GM12878 (cell line): Measurements from ENCODE around the gene FANCI. TPM values are rescaled to one million over a fixed set of nuclear protein-coding genes. Genes with fewer than 3 reads are reported as not detected.

Experiments used
- ATAC-seq: fragments of 200-7000 bp; cut with Tn5 transposase; 3 replicates; pipeline ENCODE4 v1.9.1; 2020; ENCODE audit warnings: mild to moderate bottlenecking, moderate library complexity
- BruUV-seq: library from RNA; stranded (reverse); fragments of 400-500 nt; replicated peaks from 2 replicates; lab custom pipeline; 2021; lab: Mats Ljungman, UMichigan
- CTCF ChIA-PET: fragments of 300-600 bp; sonication (Branson Sonifier 250); formaldehyde crosslinking; extraction: SDS; loops from one replicate; lab custom pipeline; 2021; ENCODE audit warnings: inconsistent platforms; lab: Yijun Ruan, JAX
- POLR2A ChIA-PET: fragments of 350-600 bp; formaldehyde crosslinking; extraction: SDS; loops from one replicate; lab custom pipeline; 2021; ENCODE audit warnings: inconsistent platforms; lab: Charles Lee
- RAD21 ChIA-PET: fragments of 300-600 bp; sonication (Branson Sonifier 250); formaldehyde crosslinking; loops from one replicate; lab custom pipeline; 2023; ENCODE audit warnings: antibody characterized with exemption; ENCODE audit not compliant: unreplicated experiment; lab: Charles Lee
- SMC1A ChIA-PET: fragments of 300-600 bp; sonication (Branson Sonifier 250); formaldehyde crosslinking; loops from one replicate; lab custom pipeline; 2023; ENCODE audit not compliant: unreplicated experiment, uncharacterized antibody; lab: Charles Lee
- DNase-seq: peaks from one replicate; pipeline ENCODE4 v3.0.0-alpha.2; 2011; ENCODE audit warnings: low read depth, low spot score
- FAIRE-seq: peaks from 3 replicates; lab custom pipeline; 2011; peaks lifted over from hg19 to GRCh38; lab: Jason Lieb, UNC
- H2AFZ ChIP-seq: 2 replicates; pipeline ENCODE4 v1.6.0; 2011; ENCODE audit warnings: low read depth, low read length, control low read depth; ENCODE audit not compliant: control insufficient read depth
- H3K27ac ChIP-seq: 2 replicates; pipeline ENCODE4 v1.5.1; 2011; ENCODE audit warnings: control low read depth; ENCODE audit not compliant: control insufficient read depth, insufficient read depth
- H3K27me3 ChIP-seq, 2 experiments: replicated peaks in 1 of 2; 2 replicates each; pipeline versions ENCODE4 v1.6.0 to v1.6.1; 2011; ENCODE audit warnings: low read length in 1 of 2; ENCODE audit not compliant: control insufficient read depth in 2 of 2, insufficient read depth in 2 of 2
- H3K36me3 ChIP-seq, 2 experiments: 2 replicates each; pipeline ENCODE4 v1.5.1; 2011; ENCODE audit warnings: low read length in 1 of 2; ENCODE audit not compliant: control insufficient read depth in 2 of 2, insufficient read depth in 2 of 2
- H3K4me1 ChIP-seq: 2 replicates; pipeline ENCODE4 v1.6.1; 2011; ENCODE audit warnings: mild to moderate bottlenecking, low read length, moderate library complexity, mixed read lengths; ENCODE audit not compliant: control insufficient read depth, insufficient read depth
- H3K4me2 ChIP-seq: 2 replicates; pipeline ENCODE4 v1.6.0; 2011; ENCODE audit warnings: control low read depth; ENCODE audit not compliant: control insufficient read depth, insufficient read depth
- H3K4me3 ChIP-seq: fragments of 200-600 bp; sonication (generic); 2 replicates; pipeline ENCODE4 v1.5.1; 2016
- H3K79me2 ChIP-seq: 2 replicates; pipeline ENCODE4 v1.6.0; 2011; ENCODE audit warnings: low read length; ENCODE audit not compliant: control insufficient read depth, insufficient read depth
- H3K9ac ChIP-seq: 2 replicates; pipeline ENCODE4 v1.8.0; 2011; ENCODE audit warnings: low read length, control low read depth, mixed read lengths; ENCODE audit not compliant: control insufficient read depth, insufficient read depth
- H3K9me3 ChIP-seq: replicated peaks from 3 replicates; pipeline ENCODE4 v1.5.1; 2011; ENCODE audit warnings: mild to moderate bottlenecking, low read length; ENCODE audit not compliant: control insufficient read depth, insufficient read depth
- H4K20me1 ChIP-seq: 2 replicates; pipeline ENCODE4 v1.6.0; 2011; ENCODE audit not compliant: control insufficient read depth, insufficient read depth
- ASH2L ChIP-seq: fragments of 300-600, 200-600 bp; sonication (generic); IDR thresholded peaks from 2 replicates; pipeline ENCODE4 v1.6.1; 2017; ENCODE audit warnings: low read depth, mild to moderate bottlenecking, borderline replicate concordance
- BHLHE40 ChIP-seq, 2 experiments: fragments of 450-650 bp in 1 of 2; IDR thresholded peaks; 2 replicates each; pipeline ENCODE4 v1.6.1; 2011 to 2017; ENCODE audit warnings: low read depth in 2 of 2, borderline replicate concordance in 1 of 2, improper control_type of control experiment in 1 of 2, low read length in 1 of 2, mild to moderate bottlenecking in 1 of 2
- BMI1 ChIP-seq: fragments of 450-650 bp; IDR thresholded peaks from 2 replicates; pipeline ENCODE4 v1.6.1; 2016; ENCODE audit warnings: mild to moderate bottlenecking, moderate library complexity, borderline replicate concordance
- CBX3 ChIP-seq: fragments of 200-600 bp; sonication (generic); IDR thresholded peaks from 2 replicates; pipeline ENCODE4 v1.6.1; 2016; ENCODE audit warnings: low read depth, borderline replicate concordance
- CEBPB ChIP-seq, 2 experiments: fragments of 150-350 bp in 1 of 2; IDR thresholded peaks; 2 replicates each; pipeline ENCODE4 v1.6.1; 2012 to 2014; ENCODE audit warnings: low read depth in 2 of 2, low read length in 2 of 2, borderline replicate concordance in 1 of 2, inconsistent platforms in 1 of 2
- CREB1 ChIP-seq: IDR thresholded peaks from 2 replicates; pipeline ENCODE4 v1.6.1; 2012; ENCODE audit warnings: low read depth, mild to moderate bottlenecking, inconsistent platforms
- HCFC1 ChIP-seq: fragments of 150-350 bp; IDR thresholded peaks from 2 replicates; pipeline ENCODE4 v1.6.1; 2014; ENCODE audit warnings: low read length
- MTA2 ChIP-seq: fragments of 450-650 bp; IDR thresholded peaks from 2 replicates; pipeline ENCODE4 v1.6.1; 2016; ENCODE audit warnings: low read depth, mild to moderate bottlenecking, moderate library complexity
- POLR2A ChIP-seq: IDR thresholded peaks from 2 replicates; pipeline ENCODE4 v1.6.1; 2011; ENCODE audit warnings: low read depth, mild to moderate bottlenecking, low read length
- RAD21 ChIP-seq: IDR thresholded peaks from 2 replicates; pipeline ENCODE4 v1.6.1; 2011; ENCODE audit warnings: mild to moderate bottlenecking, low read depth, low read length, moderate library complexity; ENCODE audit not compliant: insufficient read depth
- SMC3 ChIP-seq: IDR thresholded peaks from 2 replicates; pipeline ENCODE4 v1.6.1; 2011; ENCODE audit warnings: low read length, improper control_type of control experiment, borderline replicate concordance
- ZNF207 ChIP-seq: fragments of 450-650 bp; IDR thresholded peaks from 2 replicates; pipeline ENCODE4 v1.6.1; 2014; ENCODE audit warnings: antibody characterized with exemption, mild to moderate bottlenecking, borderline replicate concordance
- WGBS: methylation state at CpG from one replicate; pipeline ENCODE4 v1.1.6; 2016; ENCODE audit warnings: low lambda C conversion rate; ENCODE audit not compliant: insufficient replicate concordance, insufficient coverage; ENCODE audit errors: missing lambda C conversion rate; 5-methylcytosine and 5-hydroxymethylcytosine counted together
- in situ Hi-C: fragments of 300-500 bp; cut with MboI; formaldehyde crosslinking; loops from 9 replicates; pipeline ENCODE4 v1.14.3; 2018; ENCODE audit warnings: mixed read lengths
- intact Hi-C: fragments of 100-400 bp; cut with micrococcal nuclease; formaldehyde crosslinking; loops from one replicate; pipeline ENCODE4 v1.14.2; 2022; ENCODE audit not compliant: unreplicated experiment
- polyA plus RNA-seq, 11 experiments: library from polyadenylated mRNA; depleted of rRNA in 4 of 11; unstranded in 6 of 11; stranded (reverse) in 5 of 11; fragments of >200 nt; fragmentation: Nextera tagmentation in 4 of 11; fragmentation: Illumina TruSeq in 1 of 11; extraction: Ambion mirVana in 4 of 11; extraction: Trizol in 1 of 11; gene quantifications; 1 replicate in 1 of 11; 2 replicates in 10 of 11; pipeline versions ENCODE4 v1.2.1 to v1.2.3, GENCODE V29; 2011 to 2016; ENCODE audit warnings: inconsistent platforms in 2 of 11, missing spikeins in 2 of 11, low read depth in 1 of 11
- total RNA-seq, 4 experiments: library from RNA; depleted of rRNA in 3 of 4; stranded (reverse); fragments of >200 nt in 3 of 4; fragmentation: Illumina TruSeq in 1 of 4; extraction: Trizol in 1 of 4; gene quantifications; 2 replicates each; pipeline versions ENCODE4 v1.2.1 to v1.2.3, GENCODE V29; 2013 to 2021
- TF ChIP-seq, protein P1 (sequence below): IDR thresholded peaks from 2 replicates; pipeline ENCODE4 v1.6.1; 2011; ENCODE audit warnings: low read depth, mild to moderate bottlenecking, low read length, moderate library complexity, borderline replicate concordance; ENCODE audit errors: extremely low read depth
- TF ChIP-seq, protein P2 (sequence below): IDR thresholded peaks from 2 replicates; pipeline ENCODE4 v1.6.1; 2011; ENCODE audit warnings: borderline replicate concordance, low read depth, mild to moderate bottlenecking, moderate library complexity, mixed read lengths, low read length; ENCODE audit not compliant: insufficient read depth; ENCODE audit errors: extremely low read length

Gene FANCI
- total and polyA plus RNA-seq, 10 of the 15 experiments (the other 5 are each of a cell fraction or from before 2014, with no cell fraction given): 38.1 to 129 (median 82.4) TPM

DNA sequence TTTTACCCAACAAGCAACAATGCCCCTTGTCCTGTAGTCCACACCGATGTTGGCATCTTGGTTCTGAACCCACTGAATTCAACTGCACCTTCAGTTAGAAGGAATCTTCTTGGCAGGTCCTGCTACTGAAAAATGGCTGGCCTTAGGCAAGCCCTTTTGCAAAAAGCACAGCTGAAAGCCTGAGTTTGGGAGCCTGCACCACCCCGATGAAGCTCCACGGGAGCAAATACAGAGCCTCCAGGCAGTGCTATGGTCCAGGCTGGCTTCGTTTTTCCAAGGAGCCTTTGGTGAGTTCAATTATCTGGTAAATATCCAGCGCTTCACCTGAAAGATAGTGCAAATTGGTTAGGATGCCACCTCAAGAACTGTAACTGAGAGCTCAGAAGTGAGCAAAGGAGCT is 72.7 kb downstream of the FANCI start:
- ChIA-PET CTCF (interaction anchor here (0.9 kb wide), 1 partner anchor 110 kb away, joined by 4 read pairs; no protein-coding TSS in a partner anchor), POLR2A (no interaction called here), RAD21 (no interaction called here), SMC1A (interaction anchor here (0.9 kb wide), 1 partner anchor 9 kb away, joined by 3 read pairs; no protein-coding TSS in a partner anchor)
- no peak overlapping the region for H3K4me2 ChIP-seq
- DNase-seq: no peak
- no peaks in the 10 kb centered on the region for H3K9me3 ChIP-seq
- H3K27me3 ChIP-seq: no peaks in the 10 kb centered on the region
- no peaks in the 10 kb centered on the region for H3K79me2 ChIP-seq
- 89% methylated on average over 5 of the region's 5 CpGs for WGBS
- no peak overlapping the region for H2AFZ ChIP-seq
- H3K9ac ChIP-seq: no peak overlapping the region
- H3K36me3 ChIP-seq: peaks cover 41 to 47% of the 10 kb centered on the region in 2 experiments
- no peak overlapping the region for H3K27ac ChIP-seq
- in situ Hi-C loops (no loop called here), intact Hi-C loops (no loop called here)
- H3K4me1 ChIP-seq: no peaks in the 10 kb centered on the region; the same call in 1 of the 2 replicates
- H4K20me1 ChIP-seq: no peaks in the 10 kb centered on the region
- ATAC-seq: no peak
- TF ChIP-seq CBX3 (no peak), POLR2A (0 out of 2 replicates have a peak, but pooled peaks have one; percentile 18)
- FAIRE-seq: no peak
- BruUV-seq: no TSS peak
- no peak overlapping the region for H3K4me3 ChIP-seq

DNA sequence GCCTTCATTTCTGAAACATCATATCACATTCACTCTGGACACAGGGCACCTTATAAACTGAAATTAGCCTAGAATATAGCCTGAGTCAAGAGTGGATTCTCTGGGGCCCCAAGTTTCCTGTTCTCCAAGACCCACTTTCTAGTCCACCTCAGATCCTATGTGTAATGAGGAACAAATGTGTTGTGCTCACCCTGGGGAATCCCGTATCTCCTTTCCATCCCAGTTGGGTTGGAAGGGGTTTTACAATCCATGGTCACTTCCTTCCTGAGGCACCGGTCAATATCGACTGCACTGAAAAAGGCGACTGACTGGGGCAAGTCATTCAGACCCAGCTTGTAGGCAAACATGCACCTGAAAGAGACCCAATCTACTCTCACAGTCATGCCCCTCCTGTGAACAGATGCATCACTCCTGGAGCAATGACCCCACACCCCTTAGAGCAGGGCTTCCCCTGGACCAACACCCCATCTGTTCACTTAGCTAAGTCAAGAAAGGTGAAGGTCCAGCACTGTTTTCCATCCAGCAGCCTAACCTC is 73.5 kb downstream of the FANCI start:
- WGBS: 9% methylated on average over 4 of the region's 4 CpGs
- no peak for DNase-seq
- no peak overlapping the region for H3K9ac ChIP-seq
- no peak for FAIRE-seq
- POLR2A ChIA-PET: no interaction called here
- BruUV-seq: TSS peak; percentile 10
- H3K4me3 ChIP-seq: no peak overlapping the region
- no peaks in the 10 kb centered on the region for H3K9me3 ChIP-seq
- H3K36me3 ChIP-seq: peaks cover 46 to 53% of the 10 kb centered on the region in 2 experiments
- no peaks in the 10 kb centered on the region; the same call in 1 of the 2 replicates for H3K4me1 ChIP-seq
- H2AFZ ChIP-seq: no peak overlapping the region
- CTCF ChIA-PET: interaction anchor here (0.9 kb wide), 1 partner anchor 110 kb away, joined by 4 read pairs; no protein-coding TSS in a partner anchor
- H3K27ac ChIP-seq: no peak overlapping the region
- ATAC-seq: no peak
- RAD21 ChIA-PET: no interaction called here
- SMC1A ChIA-PET: interaction anchor here (0.7 to 0.9 kb wide), 2 partner anchors 9 to 114 kb away, joined by 3 read pairs; no protein-coding TSS in a partner anchor
- intact Hi-C loops: no loop called here
- in situ Hi-C loops: no loop called here
- H3K4me2 ChIP-seq: no peak overlapping the region
- no peaks in the 10 kb centered on the region for H4K20me1 ChIP-seq
- no peaks in the 10 kb centered on the region for H3K27me3 ChIP-seq
- no peaks in the 10 kb centered on the region for H3K79me2 ChIP-seq
- TF ChIP-seq, protein P1, sequence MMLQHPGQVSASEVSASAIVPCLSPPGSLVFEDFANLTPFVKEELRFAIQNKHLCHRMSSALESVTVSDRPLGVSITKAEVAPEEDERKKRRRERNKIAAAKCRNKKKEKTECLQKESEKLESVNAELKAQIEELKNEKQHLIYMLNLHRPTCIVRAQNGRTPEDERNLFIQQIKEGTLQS: no peak
- TF ChIP-seq CREB1: no peak
- TF ChIP-seq HCFC1: no peak
- no peak for TF ChIP-seq BHLHE40 (IDR thresholded peaks at IDR 0.05; ENCODE audit: borderline replicate concordance in 1 of 2, low read depth in 2 of 2, low read length in 1 of 2)
- no peak for TF ChIP-seq BMI1
- no peak for TF ChIP-seq MTA2
- no peak for TF ChIP-seq SMC3
- no peak for TF ChIP-seq CBX3
- TF ChIP-seq, protein P2, sequence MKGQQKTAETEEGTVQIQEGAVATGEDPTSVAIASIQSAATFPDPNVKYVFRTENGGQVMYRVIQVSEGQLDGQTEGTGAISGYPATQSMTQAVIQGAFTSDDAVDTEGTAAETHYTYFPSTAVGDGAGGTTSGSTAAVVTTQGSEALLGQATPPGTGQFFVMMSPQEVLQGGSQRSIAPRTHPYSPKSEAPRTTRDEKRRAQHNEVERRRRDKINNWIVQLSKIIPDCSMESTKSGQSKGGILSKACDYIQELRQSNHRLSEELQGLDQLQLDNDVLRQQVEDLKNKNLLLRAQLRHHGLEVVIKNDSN: no peak
- TF ChIP-seq RAD21: no peak
- no peak for TF ChIP-seq ZNF207
- TF ChIP-seq CEBPB (IDR thresholded peaks at IDR 0.05; ENCODE audit: borderline replicate concordance in 1 of 2, low read depth in 2 of 2, low read length in 2 of 2): no peak
- no peak for TF ChIP-seq ASH2L
